GM12878 (cell line): ENCODE data around the gene ADAMTSL1. TPM values are rescaled to one million over a fixed set of nuclear protein-coding genes. Genes with fewer than 3 reads are reported as not detected.

Source experiments
- ATAC-seq: fragments of 200-7000 bp; cut with Tn5 transposase; 3 replicates; pipeline ENCODE4 v1.9.1; 2020; ENCODE audit warnings: mild to moderate bottlenecking, moderate library complexity
- BruUV-seq: library from RNA; stranded (reverse); fragments of 400-500 nt; replicated peaks from 2 replicates; lab custom pipeline; 2021; lab: Mats Ljungman, UMichigan
- CTCF ChIA-PET: fragments of 300-600 bp; sonication (Branson Sonifier 250); formaldehyde crosslinking; extraction: SDS; loops from one replicate; lab custom pipeline; 2021; ENCODE audit warnings: inconsistent platforms; lab: Yijun Ruan, JAX
- POLR2A ChIA-PET: fragments of 350-600 bp; formaldehyde crosslinking; extraction: SDS; loops from one replicate; lab custom pipeline; 2021; ENCODE audit warnings: inconsistent platforms; lab: Charles Lee
- RAD21 ChIA-PET: fragments of 300-600 bp; sonication (Branson Sonifier 250); formaldehyde crosslinking; loops from one replicate; lab custom pipeline; 2023; ENCODE audit warnings: antibody characterized with exemption; ENCODE audit not compliant: unreplicated experiment; lab: Charles Lee
- SMC1A ChIA-PET: fragments of 300-600 bp; sonication (Branson Sonifier 250); formaldehyde crosslinking; loops from one replicate; lab custom pipeline; 2023; ENCODE audit not compliant: unreplicated experiment, uncharacterized antibody; lab: Charles Lee
- DNase-seq: peaks from one replicate; pipeline ENCODE4 v3.0.0-alpha.2; 2011; ENCODE audit warnings: low read depth, low spot score
- FAIRE-seq: peaks from 3 replicates; lab custom pipeline; 2011; peaks lifted over from hg19 to GRCh38; lab: Jason Lieb, UNC
- H2AFZ ChIP-seq: 2 replicates; pipeline ENCODE4 v1.6.0; 2011; ENCODE audit warnings: low read depth, low read length, control low read depth; ENCODE audit not compliant: control insufficient read depth
- H3K27ac ChIP-seq: 2 replicates; pipeline ENCODE4 v1.5.1; 2011; ENCODE audit warnings: control low read depth; ENCODE audit not compliant: control insufficient read depth, insufficient read depth
- H3K27me3 ChIP-seq, 2 experiments: replicated peaks in 1 of 2; 2 replicates each; pipeline versions ENCODE4 v1.6.0 to v1.6.1; 2011; ENCODE audit warnings: low read length in 1 of 2; ENCODE audit not compliant: control insufficient read depth in 2 of 2, insufficient read depth in 2 of 2
- H3K36me3 ChIP-seq, 2 experiments: 2 replicates each; pipeline ENCODE4 v1.5.1; 2011; ENCODE audit warnings: low read length in 1 of 2; ENCODE audit not compliant: control insufficient read depth in 2 of 2, insufficient read depth in 2 of 2
- H3K4me1 ChIP-seq: 2 replicates; pipeline ENCODE4 v1.6.1; 2011; ENCODE audit warnings: mild to moderate bottlenecking, low read length, moderate library complexity, mixed read lengths; ENCODE audit not compliant: control insufficient read depth, insufficient read depth
- H3K4me2 ChIP-seq: 2 replicates; pipeline ENCODE4 v1.6.0; 2011; ENCODE audit warnings: control low read depth; ENCODE audit not compliant: control insufficient read depth, insufficient read depth
- H3K4me3 ChIP-seq: fragments of 200-600 bp; sonication (generic); 2 replicates; pipeline ENCODE4 v1.5.1; 2016
- H3K79me2 ChIP-seq: 2 replicates; pipeline ENCODE4 v1.6.0; 2011; ENCODE audit warnings: low read length; ENCODE audit not compliant: control insufficient read depth, insufficient read depth
- H3K9ac ChIP-seq: 2 replicates; pipeline ENCODE4 v1.8.0; 2011; ENCODE audit warnings: low read length, control low read depth, mixed read lengths; ENCODE audit not compliant: control insufficient read depth, insufficient read depth
- H3K9me3 ChIP-seq: replicated peaks from 3 replicates; pipeline ENCODE4 v1.5.1; 2011; ENCODE audit warnings: mild to moderate bottlenecking, low read length; ENCODE audit not compliant: control insufficient read depth, insufficient read depth
- H4K20me1 ChIP-seq: 2 replicates; pipeline ENCODE4 v1.6.0; 2011; ENCODE audit not compliant: control insufficient read depth, insufficient read depth
- CHD1 ChIP-seq: IDR thresholded peaks from 2 replicates; pipeline ENCODE4 v1.6.1; 2012; ENCODE audit warnings: low read depth, low read length, improper control_type of control experiment
- CHD4 ChIP-seq: fragments of 200-600 bp; sonication (generic); IDR thresholded peaks from 2 replicates; pipeline ENCODE4 v1.6.1; 2016; ENCODE audit warnings: mild to moderate bottlenecking
- CREB1 ChIP-seq: IDR thresholded peaks from 2 replicates; pipeline ENCODE4 v1.6.1; 2012; ENCODE audit warnings: low read depth, mild to moderate bottlenecking, inconsistent platforms
- IRF3 ChIP-seq: fragments of 450-650 bp; IDR thresholded peaks from 2 replicates; pipeline ENCODE4 v1.6.1; 2014; ENCODE audit warnings: mild to moderate bottlenecking
- MEF2B ChIP-seq: fragments of 450-650 bp; IDR thresholded peaks from 2 replicates; pipeline ENCODE4 v1.6.1; 2018; ENCODE audit warnings: mild to moderate bottlenecking, moderate library complexity; ENCODE audit not compliant: partially characterized antibody, poor library complexity, severe bottlenecking
- MLLT1 ChIP-seq: fragments of 450-650 bp; IDR thresholded peaks from 2 replicates; pipeline ENCODE4 v1.6.1; 2016; ENCODE audit warnings: mild to moderate bottlenecking
- PBX3 ChIP-seq: IDR thresholded peaks from 2 replicates; pipeline ENCODE4 v1.6.1; 2011; ENCODE audit warnings: mild to moderate bottlenecking, low read depth, low read length, moderate library complexity; ENCODE audit not compliant: insufficient replicate concordance
- SKIL ChIP-seq: fragments of 450-650 bp; IDR thresholded peaks from 2 replicates; pipeline ENCODE4 v1.6.1; 2017; ENCODE audit warnings: mild to moderate bottlenecking, low read depth, inconsistent platforms; ENCODE audit not compliant: poor library complexity, severe bottlenecking
- WGBS: methylation state at CpG from one replicate; pipeline ENCODE4 v1.1.6; 2016; ENCODE audit warnings: low lambda C conversion rate; ENCODE audit not compliant: insufficient replicate concordance, insufficient coverage; ENCODE audit errors: missing lambda C conversion rate; 5-methylcytosine and 5-hydroxymethylcytosine counted together
- in situ Hi-C: fragments of 300-500 bp; cut with MboI; formaldehyde crosslinking; loops from 9 replicates; pipeline ENCODE4 v1.14.3; 2018; ENCODE audit warnings: mixed read lengths
- intact Hi-C: fragments of 100-400 bp; cut with micrococcal nuclease; formaldehyde crosslinking; loops from one replicate; pipeline ENCODE4 v1.14.2; 2022; ENCODE audit not compliant: unreplicated experiment
- polyA plus RNA-seq, 11 experiments: library from polyadenylated mRNA; depleted of rRNA in 4 of 11; unstranded in 6 of 11; stranded (reverse) in 5 of 11; fragments of >200 nt; fragmentation: Nextera tagmentation in 4 of 11; fragmentation: Illumina TruSeq in 1 of 11; extraction: Ambion mirVana in 4 of 11; extraction: Trizol in 1 of 11; gene quantifications; 1 replicate in 1 of 11; 2 replicates in 10 of 11; pipeline versions ENCODE4 v1.2.1 to v1.2.3, GENCODE V29; 2011 to 2016; ENCODE audit warnings: inconsistent platforms in 2 of 11, missing spikeins in 2 of 11, low read depth in 1 of 11
- total RNA-seq, 4 experiments: library from RNA; depleted of rRNA in 3 of 4; stranded (reverse); fragments of >200 nt in 3 of 4; fragmentation: Illumina TruSeq in 1 of 4; extraction: Trizol in 1 of 4; gene quantifications; 2 replicates each; pipeline versions ENCODE4 v1.2.1 to v1.2.3, GENCODE V29; 2013 to 2021

Gene ADAMTSL1
- total and polyA plus RNA-seq, 10 of the 15 experiments (the other 5 are each of a cell fraction or from before 2014, with no cell fraction given): 0.01 to 0.10 (median 0.07) TPM; not detected in 6

- TF ChIP-seq SKIL (no peak), MEF2B (no peak)
Measured at GRCh38 chr9:18531136-18532065, 57.4 kb downstream of the ADAMTSL1 start (continued).

GRCh38 chr9:18534611-18535010, 60.7 kb downstream of the ADAMTSL1 start:
- no TSS peak for BruUV-seq
- SMC1A ChIA-PET: no interaction called here
- 17% methylated on average over 2 of the region's 2 CpGs for WGBS
- Histone ChIP-seq H3K79me2 (no peaks in the 10 kb centered on the region), H3K27ac (no peak overlapping the region), H3K4me1 (no peaks in the 10 kb centered on the region), H3K4me3 (no peak overlapping the region), H3K36me3 (no peaks in the 10 kb centered on the region), H3K9ac (no peak overlapping the region), H3K9me3 (no peaks in the 10 kb centered on the region; the same call in 2 of the 3 replicates), H3K27me3 (no peaks in the 10 kb centered on the region)
- RAD21 ChIA-PET: no interaction called here
- CTCF ChIA-PET: no interaction called here
- DNase-seq (no peak), ATAC-seq (no peak)
- intact Hi-C loops: no loop called here
- no peak for TF ChIP-seq PBX3
- no peak for TF ChIP-seq IRF3
- no peak for TF ChIP-seq CHD1
- no peak for TF ChIP-seq MLLT1
- TF ChIP-seq CHD4: no peak
- TF ChIP-seq CREB1: no peak
- TF ChIP-seq, all 136 proteins: peak for 0
- Histone ChIP-seq H2AFZ (no peak overlapping the region), H4K20me1 (no peaks in the 10 kb centered on the region), H3K4me2 (no peak overlapping the region)
- no peak for FAIRE-seq
- in situ Hi-C loops: no loop called here
- POLR2A ChIA-PET: no interaction called here
